GM18502 (cell line): ENCODE results near the gene DDX5.
A peak's percentile ranks its signal among the peaks of the same experiment; 100 is the strongest.

Experiments used
- ATAC-seq: cut with Tn5 transposase; IDR thresholded peaks from one replicate; pipeline ENCODE4 v1.9.1; 2021; ENCODE audit warnings: mild to moderate bottlenecking; ENCODE audit not compliant: unreplicated experiment, poor library complexity

The DDX5 gene

GRCh38 chr17:64506201-64506575 is at the start of gene DDX5:
TSS of gene DDX5 (minus strand) at chr17:64506289. CDS start at chr17:64506119, 170 bp downstream.
- ATAC-seq = peak; percentile 61

GRCh38 chr17:64555281-64555680 is 49.2 kb upstream of the DDX5 start:
- no peak for ATAC-seq

GRCh38 chr17:64554028-64554637 is 48.0 kb upstream of the DDX5 start:
- ATAC-seq = no peak

GRCh38 chr17:64551461-64551860 is 45.4 kb upstream of the DDX5 start:
- no peak for ATAC-seq

GRCh38 chr17:64547319-64547718 is 41.2 kb upstream of the DDX5 start:
- no peak for ATAC-seq

GRCh38 chr17:64546716-64547115 is 40.6 kb upstream of the DDX5 start:
- no peak for ATAC-seq

GRCh38 chr17:64544742-64545141 is 38.7 kb upstream of the DDX5 start:
- no peak for ATAC-seq

GRCh38 chr17:64540118-64540776 is 34.2 kb upstream of the DDX5 start:
- ATAC-seq = no peak

GRCh38 chr17:64538508-64539130 is 32.5 kb upstream of the DDX5 start:
- ATAC-seq = no peak

GRCh38 chr17:64537488-64537887 is 31.4 kb upstream of the DDX5 start:
- no peak for ATAC-seq

GRCh38 chr17:64536913-64537312 is 30.8 kb upstream of the DDX5 start:
- ATAC-seq = no peak

- ATAC-seq = no peak
Observed at GRCh38 chr17:64535357-64535756, 29.3 kb upstream of the DDX5 start.

GRCh38 chr17:64534187-64534586 is 28.1 kb upstream of the DDX5 start:
- ATAC-seq = no peak

- ATAC-seq = no peak
Observed at GRCh38 chr17:64533784-64534183, 27.7 kb upstream of the DDX5 start.

GRCh38 chr17:64532409-64532808 is 26.3 kb upstream of the DDX5 start:
- ATAC-seq = no peak

GRCh38 chr17:64531955-64532371 is 25.9 kb upstream of the DDX5 start:
- ATAC-seq = no peak

GRCh38 chr17:64529221-64529620 is 23.1 kb upstream of the DDX5 start:
- no peak for ATAC-seq

- ATAC-seq = no peak
Observed at GRCh38 chr17:64527914-64528313, 21.8 kb upstream of the DDX5 start.

- no peak for ATAC-seq
Observed at GRCh38 chr17:64520359-64520758, 14.3 kb upstream of the DDX5 start.

- no peak for ATAC-seq
Observed at GRCh38 chr17:64519601-64520000, 13.5 kb upstream of the DDX5 start.

- no peak for ATAC-seq
Observed at GRCh38 chr17:64515829-64516228, 9.7 kb upstream of the DDX5 start.

- ATAC-seq = no peak
Observed at GRCh38 chr17:64515419-64515818, 9.3 kb upstream of the DDX5 start.
